Loucy (cell line): ENCODE data around the gene COA8.

Experiments
- EZH2phosphoT487 ChIP-seq: fragments of 200-600 bp; IDR thresholded peaks from 2 replicates; pipeline ENCODE4 v1.6.1; 2018; ENCODE audit warnings: antibody characterized with exemption, mild to moderate bottlenecking, moderate library complexity, borderline replicate concordance
- TF ChIP-seq, protein P1 (sequence below): fragments of 200-600 bp; sonication (generic); conservative IDR thresholded peaks from 2 replicates; pipeline ENCODE4 v1.5.1; 2014; ENCODE audit warnings: mild to moderate bottlenecking, antibody characterized with exemption, low read length

DNA sequence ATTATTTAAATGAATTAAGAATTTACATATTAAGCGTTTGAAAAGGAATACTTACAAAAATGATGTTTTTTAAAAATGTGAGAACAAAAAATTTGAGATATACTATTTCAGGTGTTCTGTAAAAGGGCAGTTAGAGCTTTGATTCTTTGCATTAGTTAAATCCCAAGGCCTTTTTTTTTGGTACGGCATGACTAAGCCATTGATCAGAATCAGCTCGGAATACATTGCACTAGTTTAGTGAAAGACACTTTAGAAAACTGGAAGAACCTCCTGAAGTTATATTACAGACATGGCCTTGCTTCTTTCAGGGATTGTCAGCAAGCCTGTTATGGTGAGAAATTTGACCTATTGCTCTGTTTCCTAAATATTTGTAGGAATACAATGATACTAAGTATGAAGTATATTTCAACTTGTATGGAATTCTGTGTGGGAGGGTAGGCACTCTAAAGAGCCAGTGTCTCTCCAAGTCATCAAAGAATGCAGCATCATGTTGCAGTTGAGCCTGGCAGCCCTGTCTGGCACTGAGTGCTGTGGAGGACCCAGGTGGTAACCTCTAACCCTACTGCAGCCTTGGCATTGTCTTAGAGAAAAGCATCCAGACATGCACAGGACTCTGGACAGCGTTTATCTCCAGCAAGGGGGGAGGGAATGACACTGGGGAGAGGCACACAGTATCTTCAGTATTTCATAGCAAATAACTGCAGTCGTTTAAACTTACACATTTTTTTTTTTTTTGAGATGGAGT, 67.8 kb downstream of the COA8 start:
- TF ChIP-seq, protein P1, sequence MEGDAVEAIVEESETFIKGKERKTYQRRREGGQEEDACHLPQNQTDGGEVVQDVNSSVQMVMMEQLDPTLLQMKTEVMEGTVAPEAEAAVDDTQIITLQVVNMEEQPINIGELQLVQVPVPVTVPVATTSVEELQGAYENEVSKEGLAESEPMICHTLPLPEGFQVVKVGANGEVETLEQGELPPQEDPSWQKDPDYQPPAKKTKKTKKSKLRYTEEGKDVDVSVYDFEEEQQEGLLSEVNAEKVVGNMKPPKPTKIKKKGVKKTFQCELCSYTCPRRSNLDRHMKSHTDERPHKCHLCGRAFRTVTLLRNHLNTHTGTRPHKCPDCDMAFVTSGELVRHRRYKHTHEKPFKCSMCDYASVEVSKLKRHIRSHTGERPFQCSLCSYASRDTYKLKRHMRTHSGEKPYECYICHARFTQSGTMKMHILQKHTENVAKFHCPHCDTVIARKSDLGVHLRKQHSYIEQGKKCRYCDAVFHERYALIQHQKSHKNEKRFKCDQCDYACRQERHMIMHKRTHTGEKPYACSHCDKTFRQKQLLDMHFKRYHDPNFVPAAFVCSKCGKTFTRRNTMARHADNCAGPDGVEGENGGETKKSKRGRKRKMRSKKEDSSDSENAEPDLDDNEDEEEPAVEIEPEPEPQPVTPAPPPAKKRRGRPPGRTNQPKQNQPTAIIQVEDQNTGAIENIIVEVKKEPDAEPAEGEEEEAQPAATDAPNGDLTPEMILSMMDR: no peak
- no peak for TF ChIP-seq EZH2phosphoT487
